ENCODE measurements around the gene KCNIP4. TPM values are rescaled to one million over a fixed set of nuclear protein-coding genes. Genes with fewer than 3 reads are reported as not detected.

The KCNIP4 gene
- total and polyA plus RNA-seq, 2 of the 4 experiments (the other 2 are of a cell fraction), result not detected

GRCh38 chr4:21992330-21992729, 43.8 kb upstream of the KCNIP4 start:
- POLR2A ChIA-PET (ENCODE audit: unreplicated experiment), result no interaction called here
- H2AFZ ChIP-seq (replicated peaks; ENCODE audit: low read length, poor library complexity), result no peak overlapping the region
- no TSS peak for BruUV-seq (replicated peaks)
- TF ChIP-seq CTCF (conservative IDR thresholded peaks at IDR 0.05; ENCODE audit: low read depth, low read length) (no peak), MAZ (IDR thresholded peaks at IDR 0.05; ENCODE audit: borderline replicate concordance, low read depth, low read length) (no peak), RAD21 (IDR thresholded peaks at IDR 0.05; ENCODE audit: low read length) (no peak), MXI1 (IDR thresholded peaks at IDR 0.05; ENCODE audit: borderline replicate concordance, low read depth, low read length) (no peak), FOS (IDR thresholded peaks at IDR 0.05; ENCODE audit: low read depth, low read length) (no peak), POLR2A (IDR thresholded peaks at IDR 0.05; ENCODE audit: low read depth, low read length) (no peak), BHLHE40 (IDR thresholded peaks at IDR 0.05; ENCODE audit: low read depth, low read length) (no peak), MAFK (IDR thresholded peaks at IDR 0.05; ENCODE audit: low read depth, low read length) (no peak), ELK1 (IDR thresholded peaks at IDR 0.05; ENCODE audit: borderline replicate concordance, low read depth, low read length) (no peak), CEBPB (IDR thresholded peaks at IDR 0.05; ENCODE audit: low read depth, low read length) (no peak), USF2 (IDR thresholded peaks at IDR 0.05; ENCODE audit: low read depth, low read length) (no peak), SMC3 (IDR thresholded peaks at IDR 0.05; ENCODE audit: low read depth, low read length) (no peak), RFX5 (IDR thresholded peaks at IDR 0.05; ENCODE audit: low read depth, low read length) (no peak), NFE2L2 (IDR thresholded peaks at IDR 0.05; ENCODE audit: low read depth, low read length) (no peak), RCOR1 (IDR thresholded peaks at IDR 0.05; ENCODE audit: insufficient replicate concordance, low read length) (no peak)
- H2BK5ac ChIP-seq (ENCODE audit: low read depth, low read length, poor library complexity, severe bottlenecking), result no peak overlapping the region
- dilution Hi-C loops (cut with HindIII; ENCODE audit: low sequenced_read_pairs, unreplicated experiment) (no loop called here), in situ Hi-C loops (cut with MboI; ENCODE audit: low sequenced_read_pairs) (no loop called here), intact Hi-C loops (cut with micrococcal nuclease) (no loop called here)
- no peaks in the 10 kb centered on the region for H3K79me1 ChIP-seq (ENCODE audit: low read depth in 1 of 2, low read length in 2 of 2)
- H4K20me1 ChIP-seq (ENCODE audit: insufficient read depth, low read length), result no peaks in the 10 kb centered on the region
- no CpG with 5 or more reads among the region's 1 CpG for WGBS, 2 experiments (ENCODE audit: extremely low coverage in 2 of 2, insufficient read length in 1 of 2)
- H4K5ac ChIP-seq (ENCODE audit: low read depth, low read length), result no peak overlapping the region
- H3K4ac ChIP-seq (ENCODE audit: low read depth, low read length), result no peak overlapping the region
- no peak overlapping the region for H2BK15ac ChIP-seq (ENCODE audit: low read depth, low read length)
- no peak overlapping the region for H4K8ac ChIP-seq (ENCODE audit: low read depth in 2 of 2, low read length in 2 of 2)
- H2BK120ac ChIP-seq (ENCODE audit: low read depth, low read length), result no peak overlapping the region
- no peaks in the 10 kb centered on the region for H3K27me3 ChIP-seq (ENCODE audit: control insufficient read depth, insufficient read depth, low read length)
- no peak for DNase-seq
- no peak overlapping the region for H3K4me2 ChIP-seq (ENCODE audit: low read depth, low read length)
- H4K91ac ChIP-seq (ENCODE audit: insufficient read depth, low read depth, low read length), result no peak overlapping the region
- ATAC-seq (ENCODE audit: low read depth), result no peak
- no peak overlapping the region for H3K4me3 ChIP-seq (ENCODE audit: insufficient read depth, low read depth, low read length)
- no peak overlapping the region for H3K18ac ChIP-seq (ENCODE audit: low read depth, low read length)
- H3K56ac ChIP-seq (ENCODE audit: extremely low read depth, insufficient read depth, low read length), result no peak overlapping the region
- H3K14ac ChIP-seq (replicated peaks; ENCODE audit: low read depth, low read length), result no peak overlapping the region
- no peak overlapping the region for H2AK5ac ChIP-seq (ENCODE audit: low read depth, low read length)
- H2AK9ac ChIP-seq (replicated peaks; ENCODE audit: low read depth, low read length, poor library complexity), result no peak overlapping the region
- H3K9me1 ChIP-seq (ENCODE audit: insufficient read depth, low read length), result no peaks in the 10 kb centered on the region
- no peak overlapping the region for H2BK20ac ChIP-seq (ENCODE audit: low read depth, low read length)
- no peaks in the 10 kb centered on the region for H3K36me3 ChIP-seq (ENCODE audit: control insufficient read depth, insufficient read depth, low read length)
- H3K4me1 ChIP-seq (ENCODE audit: control insufficient read depth, insufficient read depth, low read length), result no peaks in the 10 kb centered on the region
- no peak overlapping the region for H3K27ac ChIP-seq (ENCODE audit: insufficient read depth, low read length)
- CTCF ChIA-PET, result no interaction called here
- no peak overlapping the region for H3K23ac ChIP-seq (ENCODE audit: low read depth, low read length)
- no peaks in the 10 kb centered on the region; the same call in 1 of the 2 replicates for H3K9me3 ChIP-seq (ENCODE audit: control insufficient read depth, insufficient read depth, low read length)
- H3K9ac ChIP-seq (ENCODE audit: low read depth, low read length), result no peak overlapping the region
